Naive thymus-derived CD4-positive, alpha-beta T cell (primary cell): ENCODE data around the gene CFAP97. TPM values are rescaled to one million over a fixed set of nuclear protein-coding genes. Genes with fewer than 3 reads are reported as not detected.
"Not testable (repeated sequence)": the region's sequence is repeated elsewhere in the genome, so short reads cannot be mapped to it uniquely, and the experiment has no call there.

ENCODE experiments used
- ATAC-seq: fragments of 150-1000 bp; cut with Tn5 transposase; 2 replicates; pipeline ENCODE4 v1.10.0; 2021; ENCODE audit warnings: mild to moderate bottlenecking, moderate library complexity
- CTCF ChIA-PET: fragments of 350-600 bp; sonication (Branson Sonifier 250); formaldehyde crosslinking; loops from one replicate; lab custom pipeline; 2021; ENCODE audit warnings: antibody characterized with exemption; lab: Charles Lee
- POLR2A ChIA-PET: fragments of 350-600 bp; sonication (Branson Sonifier 250); formaldehyde crosslinking; loops from one replicate; lab custom pipeline; 2021; ENCODE audit warnings: antibody characterized with exemption, inconsistent platforms; lab: Charles Lee
- DNase-seq, 9 donors: peaks; one replicate each; pipeline versions ENCODE4 v3.0.0 to v3.0.0-alpha.2; 2020 to 2022; ENCODE audit warnings: mixed read lengths in 1 of 9
- H3K27ac ChIP-seq: one replicate; pipeline ENCODE4 v1.7.0; 2013; ENCODE audit warnings: mild to moderate bottlenecking, low read depth, low read length, moderate library complexity
- H3K27me3 ChIP-seq, 2 donors: one replicate each; pipeline ENCODE4 v1.7.0; 2013; ENCODE audit warnings: low read length in 2 of 2, mild to moderate bottlenecking in 2 of 2, moderate library complexity in 2 of 2; ENCODE audit not compliant: control insufficient read depth in 2 of 2, insufficient read depth in 2 of 2
- H3K36me3 ChIP-seq, 3 experiments: 1 replicate in 2 of 3; 2 replicates in 1 of 3; pipeline ENCODE4 v1.7.0; 2013; ENCODE audit warnings: low read length in 3 of 3, mild to moderate bottlenecking in 3 of 3, moderate library complexity in 1 of 3; ENCODE audit not compliant: insufficient read depth in 3 of 3, control insufficient read depth in 2 of 3
- H3K4me1 ChIP-seq, 2 donors: one replicate each; pipeline ENCODE4 v1.7.0; 2013; ENCODE audit warnings: low read length in 2 of 2, mild to moderate bottlenecking in 2 of 2, moderate library complexity in 1 of 2; ENCODE audit not compliant: control insufficient read depth in 2 of 2, insufficient read depth in 2 of 2
- H3K4me3 ChIP-seq: 2 replicates; pipeline ENCODE4 v1.7.0; 2013; ENCODE audit warnings: mild to moderate bottlenecking, low read length
- H3K9me3 ChIP-seq, 3 experiments: 1 replicate in 2 of 3; 2 replicates in 1 of 3; pipeline ENCODE4 v1.7.0; 2013; ENCODE audit warnings: low read length in 3 of 3; ENCODE audit not compliant: control insufficient read depth in 2 of 3
- H3K27ac Mint-ChIP-seq, 9 donors: one replicate each; pipeline ENCODE4 v1.8.0; 2020 to 2022; ENCODE audit warnings: mixed read lengths in 9 of 9, mild to moderate bottlenecking in 8 of 9, moderate library complexity in 5 of 9, inconsistent platforms in 2 of 9
- H3K27me3 Mint-ChIP-seq, 5 donors: one replicate each; pipeline ENCODE4 v1.8.0; 2021 to 2022; ENCODE audit warnings: mixed read lengths in 5 of 5, mild to moderate bottlenecking in 1 of 5
- H3K36me3 Mint-ChIP-seq, 5 donors: one replicate each; pipeline ENCODE4 v1.8.0; 2020 to 2022; ENCODE audit warnings: mixed read lengths in 5 of 5, mild to moderate bottlenecking in 3 of 5, inconsistent platforms in 1 of 5
- H3K4me1 Mint-ChIP-seq, 7 donors: one replicate each; pipeline ENCODE4 v1.8.0; 2020 to 2022; ENCODE audit warnings: mixed read lengths in 7 of 7, mild to moderate bottlenecking in 3 of 7, inconsistent platforms in 1 of 7
- H3K4me3 Mint-ChIP-seq, 10 donors: one replicate each; pipeline ENCODE4 v1.8.0; 2020 to 2022; ENCODE audit warnings: mild to moderate bottlenecking in 10 of 10, mixed read lengths in 10 of 10, moderate library complexity in 6 of 10, inconsistent platforms in 2 of 10
- H3K9me3 Mint-ChIP-seq, 11 donors: one replicate each; pipeline ENCODE4 v1.8.0; 2020 to 2022; ENCODE audit warnings: mixed read lengths in 11 of 11, mild to moderate bottlenecking in 4 of 11, inconsistent platforms in 1 of 11, moderate library complexity in 1 of 11
- intact Hi-C, 2 donors: fragments of 100-400 bp; cut with micrococcal nuclease; formaldehyde crosslinking; loops; one replicate each; pipeline ENCODE4 v1.15.1; 2023
- polyA plus RNA-seq, 2 donors: library from polyadenylated mRNA; unstranded; fragments of 300-500 nt; fragmentation: Illumina TruSeq; gene quantifications; one replicate each; pipeline ENCODE4 v1.2.3, GENCODE V29; 2021
- total RNA-seq, 6 experiments: library from RNA in 5 of 6; stranded (reverse) in 5 of 6; gene quantifications; 1 replicate in 5 of 6; 2 replicates in 1 of 6; pipeline ENCODE4 v1.2.3 and lab custom pipeline; 2021 to 2026

Gene CFAP97
- total and polyA plus RNA-seq, 7 experiments from 2014 or later, result 23.6 to 103 (median 41.3) TPM

DNA sequence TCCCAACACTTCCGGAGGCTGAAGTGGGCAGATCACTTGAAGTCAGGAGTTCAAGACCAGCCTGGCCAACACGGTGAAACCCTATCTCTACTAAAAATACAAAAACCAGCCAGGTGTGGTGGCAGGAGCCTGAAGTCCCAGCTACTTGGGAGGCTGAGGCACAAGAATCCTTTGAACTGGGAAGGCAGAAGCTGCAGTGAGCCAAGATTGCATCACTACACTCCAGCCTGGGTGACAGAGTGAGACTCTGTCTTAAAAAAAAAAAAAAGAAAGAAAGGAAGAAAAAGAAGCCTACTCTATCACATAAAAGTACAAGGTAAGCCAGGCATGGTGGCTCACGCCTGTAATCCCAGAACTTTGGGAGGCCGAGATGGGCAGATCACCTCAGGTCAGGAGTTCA is 5.6 kb downstream of the CFAP97 start:
- H3K4me3 Mint-ChIP-seq, H3K4me3 ChIP-seq, H3K27me3 Mint-ChIP-seq, H3K27me3 ChIP-seq, H3K27ac Mint-ChIP-seq, ATAC-seq, H3K4me1 ChIP-seq, H3K9me3 Mint-ChIP-seq, POLR2A ChIA-PET, DNase-seq, H3K9me3 ChIP-seq, H3K27ac ChIP-seq, H3K36me3 ChIP-seq, intact Hi-C loops: not testable (repeated sequence)
- CTCF ChIA-PET, result interaction anchor here (1.8 to 2.9 kb wide), 2 partner anchors 15 kb away, joined by 14 to 16 read pairs; no protein-coding TSS in a partner anchor
- peaks cover 17 to 63% (median 44%) of the 10 kb centered on the region in 7 donors for H3K4me1 Mint-ChIP-seq
- peaks cover 0 to 19% (median 11%) of the 10 kb centered on the region in 5 donors for H3K36me3 Mint-ChIP-seq

DNA sequence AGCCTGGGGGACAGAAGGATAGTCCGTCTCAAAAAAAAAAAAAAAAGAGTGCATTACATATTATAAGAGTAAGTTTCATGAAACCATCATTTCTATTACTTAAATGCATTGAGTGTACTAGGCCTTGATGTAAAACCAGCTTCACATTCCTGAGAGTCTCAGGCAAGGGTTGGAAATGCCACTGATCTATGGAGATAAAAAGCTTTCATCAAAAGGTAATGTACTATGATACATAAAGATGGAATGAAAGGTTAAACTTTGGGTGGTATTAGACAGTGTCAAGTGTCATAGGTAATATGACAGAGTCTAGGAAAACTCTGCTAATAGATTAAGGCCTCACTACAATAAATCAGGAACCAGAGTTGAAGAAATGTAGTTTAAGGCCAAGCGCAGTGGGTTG is 7.4 kb downstream of the CFAP97 start:
- no peaks in the 10 kb centered on the region for H3K27me3 ChIP-seq
- Mint-ChIP-seq H3K27me3 (no peaks in the 10 kb centered on the region), H3K4me1 (peaks cover 12 to 54% (median 35%) of the 10 kb centered on the region in 7 donors), H3K27ac (no peak overlapping the region), H3K9me3 (no peaks in the 10 kb centered on the region), H3K36me3 (peaks cover 0 to 24% (median 11%) of the 10 kb centered on the region in 5 donors), H3K4me3 (no peak overlapping the region)
- H3K36me3 ChIP-seq, result no peaks in the 10 kb centered on the region
- ChIA-PET POLR2A (interaction anchor here (0.6 to 0.7 kb wide), 3 partner anchors 273 to 1693 kb away, joined by 3 to 5 read pairs (median 3); no protein-coding TSS in a partner anchor), CTCF (interaction anchor here (0.6 to 1.8 kb wide), 3 partner anchors 13 to 65 kb away, joined by 3 to 14 read pairs (median 8); no protein-coding TSS in a partner anchor)
- ATAC-seq, result no peak
- DNase-seq, result no peak
- no peaks in the 10 kb centered on the region for H3K4me1 ChIP-seq
- no peak overlapping the region for H3K27ac ChIP-seq
- H3K9me3 ChIP-seq, result no peaks in the 10 kb centered on the region
- no peak overlapping the region for H3K4me3 ChIP-seq
- intact Hi-C loops, result no loop called here

DNA sequence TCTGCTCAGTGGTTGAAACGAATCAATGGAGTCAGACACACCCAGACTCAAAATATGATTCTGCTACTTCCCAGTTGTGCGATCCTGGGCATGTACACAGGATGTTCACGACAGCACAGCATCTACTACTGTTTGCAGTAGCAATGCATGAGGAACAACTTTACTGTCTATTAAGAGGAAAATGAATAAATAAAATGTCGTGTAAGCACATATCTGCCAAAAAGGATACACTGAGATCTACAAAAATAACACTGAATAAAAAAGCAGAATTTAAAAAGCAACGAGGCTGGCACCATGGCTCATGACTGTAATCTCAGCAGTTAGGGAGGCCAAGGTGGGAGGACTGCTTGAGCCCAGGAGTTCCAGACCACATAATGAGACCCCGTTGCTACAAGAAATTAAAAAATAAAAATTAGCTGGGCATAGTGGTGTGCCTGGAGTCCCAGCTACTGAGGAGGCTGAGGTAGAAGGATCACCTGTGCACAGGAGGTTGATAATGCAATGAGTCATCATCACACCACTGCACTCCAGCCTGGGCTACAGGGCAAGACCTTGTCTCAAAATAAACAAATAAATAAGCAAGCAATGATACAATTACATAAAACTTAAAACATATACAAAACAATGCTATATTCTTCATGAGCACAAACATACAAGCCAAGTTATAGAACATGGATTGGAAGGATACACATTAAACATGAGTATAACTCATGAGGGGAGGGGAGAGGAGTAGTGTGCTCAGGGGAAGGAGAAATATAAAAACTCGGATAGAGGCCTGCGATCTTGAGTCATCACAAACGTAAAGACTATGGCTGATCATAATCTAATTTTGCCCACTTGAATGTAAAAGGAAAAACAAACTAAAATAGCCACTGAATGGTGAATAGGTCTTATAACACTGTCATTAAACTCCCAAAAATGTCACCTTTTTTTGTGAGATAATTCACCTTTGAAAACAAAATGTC is 8.6 kb downstream of the CFAP97 start:
- no peaks in the 10 kb centered on the region for H3K9me3 ChIP-seq
- ChIA-PET POLR2A (interaction anchor here (0.7 kb wide), 1 partner anchor 1691 kb away, joined by 5 read pairs; no protein-coding TSS in a partner anchor), CTCF (no interaction called here)
- Mint-ChIP-seq H3K4me3 (no peak overlapping the region), H3K27me3 (no peaks in the 10 kb centered on the region), H3K9me3 (no peaks in the 10 kb centered on the region), H3K27ac (peak overlapping the region in 1 of 9 donors; percentile 15), H3K36me3 (peaks cover 6 to 29% (median 19%) of the 10 kb centered on the region in 5 donors), H3K4me1 (peaks cover 15 to 54% (median 36%) of the 10 kb centered on the region in 7 donors)
- ATAC-seq (no peak), DNase-seq (no peak)
- H3K27ac ChIP-seq, result no peak overlapping the region
- no peaks in the 10 kb centered on the region for H3K4me1 ChIP-seq
- peaks cover 0 to 5% (median 0%) of the 10 kb centered on the region in 3 experiments for H3K36me3 ChIP-seq
- intact Hi-C loops, result no loop called here
- H3K27me3 ChIP-seq, result no peaks in the 10 kb centered on the region
- no peak overlapping the region for H3K4me3 ChIP-seq

DNA sequence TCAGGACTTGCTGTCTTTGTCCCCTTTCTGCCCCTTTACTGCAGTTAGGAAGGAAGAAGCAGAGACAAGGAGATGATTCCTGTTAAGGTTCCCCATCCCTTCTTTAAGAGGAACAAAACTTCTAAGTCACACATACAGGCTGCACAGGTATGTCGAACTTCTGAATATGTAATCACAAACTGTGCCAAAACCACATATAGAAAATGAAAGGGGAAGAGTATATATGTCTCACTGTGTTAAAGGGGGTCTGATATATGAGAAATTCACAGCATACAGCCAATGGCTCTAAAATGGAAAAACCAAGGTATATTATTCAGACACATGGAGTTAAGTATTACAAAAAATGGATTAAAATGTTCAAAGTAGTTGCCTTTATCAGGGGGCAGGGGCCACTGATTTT is 11.7 kb downstream of the CFAP97 start:
- no peak overlapping the region for H3K27ac ChIP-seq
- no peak overlapping the region for H3K4me3 ChIP-seq
- H3K4me1 ChIP-seq, result no peaks in the 10 kb centered on the region
- ATAC-seq (no peak), DNase-seq (no peak)
- Mint-ChIP-seq H3K9me3 (no peaks in the 10 kb centered on the region), H3K4me3 (peak overlapping the region in 1 of 10 donors; percentile 9), H3K4me1 (peaks cover 21 to 56% (median 49%) of the 10 kb centered on the region in 7 donors), H3K36me3 (peaks cover 8 to 37% (median 19%) of the 10 kb centered on the region in 5 donors), H3K27me3 (no peaks in the 10 kb centered on the region), H3K27ac (peak overlapping the region in 1 of 9 donors; percentile 8)
- ChIA-PET POLR2A (no interaction called here), CTCF (no interaction called here)
- intact Hi-C loops, result no loop called here
- H3K27me3 ChIP-seq, result no peaks in the 10 kb centered on the region
- H3K36me3 ChIP-seq, result peaks cover 0 to 19% (median 0%) of the 10 kb centered on the region in 3 experiments
- no peaks in the 10 kb centered on the region for H3K9me3 ChIP-seq

DNA sequence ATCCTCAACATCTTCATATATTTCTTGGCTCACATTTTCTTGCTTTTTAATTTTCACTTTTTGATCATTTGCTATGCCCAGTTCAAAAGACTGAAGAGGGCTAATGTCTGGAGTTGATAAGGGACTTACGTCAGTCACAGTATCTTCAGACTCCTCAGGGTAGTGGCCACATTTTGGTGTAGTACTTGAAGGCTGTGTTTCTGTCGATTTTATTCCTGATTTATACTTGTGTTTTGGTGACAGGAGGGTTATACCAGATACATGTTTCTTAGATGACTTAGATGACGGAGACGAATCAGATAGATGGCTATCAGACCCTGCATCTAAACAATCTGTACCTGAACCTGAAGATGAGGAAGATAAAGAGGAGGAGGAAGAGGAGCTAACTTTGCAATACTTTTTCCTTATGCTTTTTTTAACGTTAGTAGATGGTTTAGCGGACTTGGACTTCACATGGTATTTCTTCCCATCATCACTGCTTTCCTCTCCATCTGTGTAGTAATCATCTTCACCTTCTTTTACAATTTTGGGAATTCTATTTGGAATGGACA is 13.4 kb downstream of the CFAP97 start:
- no peaks in the 10 kb centered on the region for H3K27me3 Mint-ChIP-seq
- peaks cover 21 to 55% (median 45%) of the 10 kb centered on the region in 7 donors for H3K4me1 Mint-ChIP-seq
- DNase-seq, result no peak
- POLR2A ChIA-PET, result no interaction called here
- CTCF ChIA-PET, result no interaction called here
- no peaks in the 10 kb centered on the region for H3K4me1 ChIP-seq
- peak overlapping the region in 4 of 9 donors; percentile 4 to 55 (median 40) for H3K27ac Mint-ChIP-seq
- no peaks in the 10 kb centered on the region for H3K9me3 Mint-ChIP-seq
- H3K36me3 Mint-ChIP-seq, result peaks cover 8 to 36% (median 19%) of the 10 kb centered on the region in 5 donors
- no peaks in the 10 kb centered on the region for H3K9me3 ChIP-seq
- H3K36me3 ChIP-seq, result peaks cover 0 to 19% (median 0%) of the 10 kb centered on the region in 3 experiments
- H3K27ac ChIP-seq, result no peak overlapping the region
- no peak overlapping the region for H3K4me3 ChIP-seq
- intact Hi-C loops, result no loop called here
- ATAC-seq, result no peak
- H3K27me3 ChIP-seq, result no peaks in the 10 kb centered on the region
- peak overlapping the region in 1 of 10 donors; percentile 7 for H3K4me3 Mint-ChIP-seq

DNA sequence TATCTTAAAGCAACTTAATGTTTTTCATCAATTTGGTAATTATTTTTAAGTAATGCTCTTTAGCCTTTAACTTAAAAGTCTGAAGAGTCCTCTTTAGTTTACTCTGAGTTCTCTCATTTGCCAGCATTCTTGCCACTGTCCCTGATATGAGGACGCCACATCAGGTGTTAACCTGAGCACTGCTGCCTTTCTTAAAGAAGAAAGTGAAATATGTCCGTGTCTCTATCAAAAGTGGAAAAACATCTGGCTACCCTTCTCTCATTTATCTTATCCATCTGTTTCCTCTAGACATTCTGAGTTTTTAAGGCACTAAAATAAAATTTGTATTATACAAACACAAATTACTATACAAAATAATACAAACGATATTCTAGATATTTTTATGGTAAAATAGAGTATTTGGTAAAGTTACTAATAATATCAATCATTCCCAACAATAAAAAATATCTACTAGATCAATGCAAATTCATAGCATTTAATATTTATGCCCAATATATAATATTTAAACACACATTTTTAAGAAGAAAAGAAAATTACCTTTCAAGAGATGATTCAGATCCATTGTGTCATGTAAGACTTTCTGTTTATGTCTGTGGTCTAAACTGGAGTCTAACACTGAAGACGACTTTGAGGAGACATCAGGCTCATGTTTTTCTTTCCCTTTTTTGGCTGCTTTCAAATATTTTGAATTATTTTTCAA is 14.0 kb downstream of the CFAP97 start:
- H3K27me3 ChIP-seq, result no peaks in the 10 kb centered on the region
- Mint-ChIP-seq H3K36me3 (peaks cover 8 to 32% (median 19%) of the 10 kb centered on the region in 5 donors), H3K27me3 (no peaks in the 10 kb centered on the region), H3K4me3 (peak overlapping the region in 1 of 10 donors; percentile 7), H3K4me1 (peaks cover 16 to 55% (median 44%) of the 10 kb centered on the region in 7 donors), H3K27ac (peak overlapping the region in 3 of 9 donors; percentile 4 to 55 (median 30)), H3K9me3 (no peaks in the 10 kb centered on the region)
- H3K4me1 ChIP-seq, result no peaks in the 10 kb centered on the region
- no peaks in the 10 kb centered on the region for H3K9me3 ChIP-seq
- no peak overlapping the region for H3K27ac ChIP-seq
- ChIA-PET POLR2A (no interaction called here), CTCF (no interaction called here)
- peaks cover 0 to 19% (median 0%) of the 10 kb centered on the region in 3 experiments for H3K36me3 ChIP-seq
- no peak for ATAC-seq
- intact Hi-C loops, result no loop called here
- H3K4me3 ChIP-seq, result no peak overlapping the region
- DNase-seq, result no peak
